Fibroblast of gingiva (primary cell): Measurements from ENCODE around the gene MAML3.

Experiments
- DNase-seq: peaks from one replicate; pipeline ENCODE4 v3.0.0-alpha.2; 2011; ENCODE audit warnings: low read depth

Gene MAML3

GRCh38 chr4:139809757-139810140 is 344.2 kb downstream of the MAML3 start:
- DNase-seq, result no peak

GRCh38 chr4:139808808-139809756 is 344.9 kb downstream of the MAML3 start:
- DNase-seq, result no peak

GRCh38 chr4:139808381-139808807 is 345.6 kb downstream of the MAML3 start:
- no peak for DNase-seq

GRCh38 chr4:139807483-139807882 is 346.5 kb downstream of the MAML3 start:
- no peak for DNase-seq

- no peak for DNase-seq
Observed at GRCh38 chr4:139806929-139807328, 347.1 kb downstream of the MAML3 start.

GRCh38 chr4:139802931-139803330 is 351.1 kb downstream of the MAML3 start:
- no peak for DNase-seq

- no peak for DNase-seq
Observed at GRCh38 chr4:139802488-139802887, 351.5 kb downstream of the MAML3 start.

- no peak for DNase-seq
Observed at GRCh38 chr4:139801895-139802294, 352.1 kb downstream of the MAML3 start.

- DNase-seq, result no peak
Observed at GRCh38 chr4:139800082-139800481, 353.9 kb downstream of the MAML3 start.

- DNase-seq, result no peak
Observed at GRCh38 chr4:139799615-139800014, 354.4 kb downstream of the MAML3 start.

- DNase-seq, result no peak
Observed at GRCh38 chr4:139798456-139798855, 355.5 kb downstream of the MAML3 start.

GRCh38 chr4:139797287-139797686 is 356.7 kb downstream of the MAML3 start:
- no peak for DNase-seq

GRCh38 chr4:139795527-139796314 is 358.3 kb downstream of the MAML3 start:
- peak; percentile 65 for DNase-seq

GRCh38 chr4:139794158-139794954 is 359.6 kb downstream of the MAML3 start:
- peak; percentile 89 for DNase-seq

GRCh38 chr4:139791681-139792080 is 362.3 kb downstream of the MAML3 start:
- no peak for DNase-seq

- no peak for DNase-seq
Observed at GRCh38 chr4:139790291-139790690, 363.7 kb downstream of the MAML3 start.

- DNase-seq, result no peak
Observed at GRCh38 chr4:139789096-139789654, 364.8 kb downstream of the MAML3 start.

- DNase-seq, result no peak
Observed at GRCh38 chr4:139786494-139787354, 367.3 kb downstream of the MAML3 start.

- no peak for DNase-seq
Observed at GRCh38 chr4:139785356-139785755, 368.6 kb downstream of the MAML3 start.

GRCh38 chr4:139783741-139784484 is 370.1 kb downstream of the MAML3 start:
- no peak for DNase-seq
